Measurements from ENCODE around the gene NAGLU. TPM values are rescaled to one million over a fixed set of nuclear protein-coding genes. Genes with fewer than 3 reads are reported as not detected.
A peak's percentile ranks its signal among the peaks of the same experiment; 100 is the strongest.

The NAGLU gene
- total and polyA plus RNA-seq, 2 of the 13 experiments (the other 11 are each of a cell fraction or from before 2014, with no cell fraction given) = 28.2 to 40.1 TPM

DNA sequence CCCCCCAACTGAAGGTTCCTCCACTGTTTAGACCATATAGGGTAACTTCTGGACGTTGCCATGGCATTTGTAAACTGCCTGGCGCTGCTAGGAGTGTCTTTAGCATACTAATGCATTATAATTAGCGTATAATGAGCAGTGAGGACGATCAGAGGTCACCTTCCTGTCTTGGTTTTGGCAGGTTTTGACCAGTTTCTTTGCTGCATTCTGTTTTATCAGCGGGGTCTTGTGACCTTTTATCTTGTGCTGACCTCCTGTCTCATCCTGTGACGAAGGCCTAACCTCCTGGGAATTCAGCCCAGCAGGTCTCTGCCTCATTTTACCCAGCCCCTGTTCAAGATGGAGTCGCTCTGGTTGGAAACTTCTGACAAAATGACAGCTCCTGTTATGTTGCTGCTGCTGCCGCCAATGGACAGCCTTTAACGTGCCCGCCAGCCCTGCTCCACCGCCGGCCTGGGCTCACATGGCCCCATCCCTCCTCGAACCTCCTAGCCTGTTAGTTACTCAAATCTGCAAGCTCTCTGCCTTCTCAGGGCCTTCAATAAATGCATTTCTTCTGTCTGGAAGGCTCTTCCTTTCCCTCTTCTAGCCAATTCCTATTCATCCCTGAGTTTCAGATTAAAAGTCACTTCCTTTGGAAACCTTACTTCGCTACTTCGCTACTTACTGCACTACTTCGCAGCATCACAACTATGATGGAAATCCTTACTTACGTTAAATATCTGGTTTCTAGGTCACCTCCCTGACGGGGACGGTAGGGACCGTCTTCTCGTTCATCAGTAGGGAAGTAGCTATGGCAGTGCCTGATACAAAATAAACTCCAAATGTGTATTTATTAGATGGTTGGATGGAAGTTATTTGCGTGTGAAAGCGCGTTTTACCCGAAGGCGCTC, 640 bp upstream of the NAGLU start (continued):
- TF ChIP-seq, protein P1, sequence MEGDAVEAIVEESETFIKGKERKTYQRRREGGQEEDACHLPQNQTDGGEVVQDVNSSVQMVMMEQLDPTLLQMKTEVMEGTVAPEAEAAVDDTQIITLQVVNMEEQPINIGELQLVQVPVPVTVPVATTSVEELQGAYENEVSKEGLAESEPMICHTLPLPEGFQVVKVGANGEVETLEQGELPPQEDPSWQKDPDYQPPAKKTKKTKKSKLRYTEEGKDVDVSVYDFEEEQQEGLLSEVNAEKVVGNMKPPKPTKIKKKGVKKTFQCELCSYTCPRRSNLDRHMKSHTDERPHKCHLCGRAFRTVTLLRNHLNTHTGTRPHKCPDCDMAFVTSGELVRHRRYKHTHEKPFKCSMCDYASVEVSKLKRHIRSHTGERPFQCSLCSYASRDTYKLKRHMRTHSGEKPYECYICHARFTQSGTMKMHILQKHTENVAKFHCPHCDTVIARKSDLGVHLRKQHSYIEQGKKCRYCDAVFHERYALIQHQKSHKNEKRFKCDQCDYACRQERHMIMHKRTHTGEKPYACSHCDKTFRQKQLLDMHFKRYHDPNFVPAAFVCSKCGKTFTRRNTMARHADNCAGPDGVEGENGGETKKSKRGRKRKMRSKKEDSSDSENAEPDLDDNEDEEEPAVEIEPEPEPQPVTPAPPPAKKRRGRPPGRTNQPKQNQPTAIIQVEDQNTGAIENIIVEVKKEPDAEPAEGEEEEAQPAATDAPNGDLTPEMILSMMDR (CRISPR knock-in tag; IDR thresholded peaks at IDR 0.05) = peak; percentile 30; the same call in 1 of the 2 replicates
- TF ChIP-seq ATM (IDR thresholded peaks at IDR 0.05; ENCODE audit: borderline replicate concordance) (no peak), ELF3 (CRISPR knock-in tag; IDR thresholded peaks at IDR 0.05) (no peak), ZNF326 (CRISPR knock-in tag; IDR thresholded peaks at IDR 0.05; ENCODE audit: borderline replicate concordance) (no peak), MYC (CRISPR knock-in tag; IDR thresholded peaks at IDR 0.05; ENCODE audit: borderline replicate concordance) (no peak), LBX2 (CRISPR knock-in tag; IDR thresholded peaks at IDR 0.05; ENCODE audit: borderline replicate concordance) (no peak), RFXANK (CRISPR knock-in tag; IDR thresholded peaks at IDR 0.05) (0 out of 2 replicates have a peak, but pooled peaks have one; percentile 55), ATF7 (IDR thresholded peaks at IDR 0.05) (no peak), ATF7 (CRISPR knock-in tag; IDR thresholded peaks at IDR 0.05) (no peak), ZKSCAN5 (CRISPR knock-in tag; IDR thresholded peaks at IDR 0.05) (0 out of 2 replicates have a peak, but pooled peaks have one; percentile 17), ZNF451 (CRISPR knock-in tag; IDR thresholded peaks at IDR 0.05) (no peak), ZNF441 (CRISPR knock-in tag; IDR thresholded peaks at IDR 0.05; ENCODE audit: borderline replicate concordance) (peak; percentile 2; the same call in 1 of the 2 replicates), SMYD3 (CRISPR knock-in tag; IDR thresholded peaks at IDR 0.05) (no peak), ZFP36 (IDR thresholded peaks at IDR 0.05; ENCODE audit: borderline replicate concordance, low read depth, low read length, partially characterized antibody) (no peak)
- TF ChIP-seq, protein P2, sequence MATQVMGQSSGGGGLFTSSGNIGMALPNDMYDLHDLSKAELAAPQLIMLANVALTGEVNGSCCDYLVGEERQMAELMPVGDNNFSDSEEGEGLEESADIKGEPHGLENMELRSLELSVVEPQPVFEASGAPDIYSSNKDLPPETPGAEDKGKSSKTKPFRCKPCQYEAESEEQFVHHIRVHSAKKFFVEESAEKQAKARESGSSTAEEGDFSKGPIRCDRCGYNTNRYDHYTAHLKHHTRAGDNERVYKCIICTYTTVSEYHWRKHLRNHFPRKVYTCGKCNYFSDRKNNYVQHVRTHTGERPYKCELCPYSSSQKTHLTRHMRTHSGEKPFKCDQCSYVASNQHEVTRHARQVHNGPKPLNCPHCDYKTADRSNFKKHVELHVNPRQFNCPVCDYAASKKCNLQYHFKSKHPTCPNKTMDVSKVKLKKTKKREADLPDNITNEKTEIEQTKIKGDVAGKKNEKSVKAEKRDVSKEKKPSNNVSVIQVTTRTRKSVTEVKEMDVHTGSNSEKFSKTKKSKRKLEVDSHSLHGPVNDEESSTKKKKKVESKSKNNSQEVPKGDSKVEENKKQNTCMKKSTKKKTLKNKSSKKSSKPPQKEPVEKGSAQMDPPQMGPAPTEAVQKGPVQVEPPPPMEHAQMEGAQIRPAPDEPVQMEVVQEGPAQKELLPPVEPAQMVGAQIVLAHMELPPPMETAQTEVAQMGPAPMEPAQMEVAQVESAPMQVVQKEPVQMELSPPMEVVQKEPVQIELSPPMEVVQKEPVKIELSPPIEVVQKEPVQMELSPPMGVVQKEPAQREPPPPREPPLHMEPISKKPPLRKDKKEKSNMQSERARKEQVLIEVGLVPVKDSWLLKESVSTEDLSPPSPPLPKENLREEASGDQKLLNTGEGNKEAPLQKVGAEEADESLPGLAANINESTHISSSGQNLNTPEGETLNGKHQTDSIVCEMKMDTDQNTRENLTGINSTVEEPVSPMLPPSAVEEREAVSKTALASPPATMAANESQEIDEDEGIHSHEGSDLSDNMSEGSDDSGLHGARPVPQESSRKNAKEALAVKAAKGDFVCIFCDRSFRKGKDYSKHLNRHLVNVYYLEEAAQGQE (IDR thresholded peaks at IDR 0.05; ENCODE audit: borderline replicate concordance in 1 of 2, low read depth in 1 of 2, low read length in 2 of 2) = no peak
- TF ChIP-seq, protein P3, sequence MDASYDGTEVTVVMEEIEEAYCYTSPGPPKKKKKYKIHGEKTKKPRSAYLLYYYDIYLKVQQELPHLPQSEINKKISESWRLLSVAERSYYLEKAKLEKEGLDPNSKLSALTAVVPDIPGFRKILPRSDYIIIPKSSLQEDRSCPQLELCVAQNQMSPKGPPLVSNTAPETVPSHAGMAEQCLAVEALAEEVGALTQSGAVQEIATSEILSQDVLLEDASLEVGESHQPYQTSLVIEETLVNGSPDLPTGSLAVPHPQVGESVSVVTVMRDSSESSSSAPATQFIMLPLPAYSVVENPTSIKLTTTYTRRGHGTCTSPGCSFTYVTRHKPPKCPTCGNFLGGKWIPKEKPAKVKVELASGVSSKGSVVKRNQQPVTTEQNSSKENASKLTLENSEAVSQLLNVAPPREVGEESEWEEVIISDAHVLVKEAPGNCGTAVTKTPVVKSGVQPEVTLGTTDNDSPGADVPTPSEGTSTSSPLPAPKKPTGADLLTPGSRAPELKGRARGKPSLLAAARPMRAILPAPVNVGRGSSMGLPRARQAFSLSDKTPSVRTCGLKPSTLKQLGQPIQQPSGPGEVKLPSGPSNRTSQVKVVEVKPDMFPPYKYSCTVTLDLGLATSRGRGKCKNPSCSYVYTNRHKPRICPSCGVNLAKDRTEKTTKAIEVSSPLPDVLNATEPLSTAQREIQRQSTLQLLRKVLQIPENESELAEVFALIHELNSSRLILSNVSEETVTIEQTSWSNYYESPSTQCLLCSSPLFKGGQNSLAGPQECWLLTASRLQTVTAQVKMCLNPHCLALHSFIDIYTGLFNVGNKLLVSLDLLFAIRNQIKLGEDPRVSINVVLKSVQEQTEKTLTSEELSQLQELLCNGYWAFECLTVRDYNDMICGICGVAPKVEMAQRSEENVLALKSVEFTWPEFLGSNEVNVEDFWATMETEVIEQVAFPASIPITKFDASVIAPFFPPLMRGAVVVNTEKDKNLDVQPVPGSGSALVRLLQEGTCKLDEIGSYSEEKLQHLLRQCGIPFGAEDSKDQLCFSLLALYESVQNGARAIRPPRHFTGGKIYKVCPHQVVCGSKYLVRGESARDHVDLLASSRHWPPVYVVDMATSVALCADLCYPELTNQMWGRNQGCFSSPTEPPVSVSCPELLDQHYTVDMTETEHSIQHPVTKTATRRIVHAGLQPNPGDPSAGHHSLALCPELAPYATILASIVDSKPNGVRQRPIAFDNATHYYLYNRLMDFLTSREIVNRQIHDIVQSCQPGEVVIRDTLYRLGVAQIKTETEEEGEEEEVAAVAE (CRISPR knock-in tag; IDR thresholded peaks at IDR 0.05; ENCODE audit: borderline replicate concordance) = peak; percentile 73; the same call in 1 of the 2 replicates

Measured in HepG2 (cell line).